Measurements from ENCODE around the gene KIAA1671. TPM values are rescaled to one million over a fixed set of nuclear protein-coding genes. Genes with fewer than 3 reads are reported as not detected.

Gene KIAA1671
- polyA plus RNA-seq, 4 donors, result 7.0 to 24.3 (median 14.7) TPM

- Histone ChIP-seq H3K27ac (ENCODE audit: low read depth in 1 of 3, low read length in 2 of 3) (no peak overlapping the region), H3K27me3 (ENCODE audit: control insufficient read depth in 3 of 3, insufficient read depth in 3 of 3, low read length in 3 of 3) (peaks cover 0 to 3% (median 3%) of the 10 kb centered on the region in 3 donors), H3K4me3 (ENCODE audit: low read depth in 1 of 3, low read length in 3 of 3) (no peak overlapping the region), H3K4me1 (ENCODE audit: control insufficient read depth in 3 of 3, insufficient read depth in 2 of 3, low read depth in 1 of 3, low read length in 2 of 3) (no peaks in the 10 kb centered on the region), H3K9me3 (ENCODE audit: control insufficient read depth in 2 of 2, insufficient read depth in 1 of 2, low read depth in 1 of 2, low read length in 1 of 2) (no peaks in the 10 kb centered on the region), H3K36me3 (ENCODE audit: control insufficient read depth in 3 of 3, insufficient read depth in 2 of 3, low read depth in 1 of 3, low read length in 3 of 3) (no peaks in the 10 kb centered on the region)
- no peak for DNase-seq
- FAIRE-seq, result no peak
- WGBS, 3 donors, result 89 to 91% (median 90%) methylated on average over 7 of the region's 7 CpGs
Observed at GRCh38 chr22:24947383-24947782, 5.1 kb upstream of the KIAA1671 start.

DNA sequence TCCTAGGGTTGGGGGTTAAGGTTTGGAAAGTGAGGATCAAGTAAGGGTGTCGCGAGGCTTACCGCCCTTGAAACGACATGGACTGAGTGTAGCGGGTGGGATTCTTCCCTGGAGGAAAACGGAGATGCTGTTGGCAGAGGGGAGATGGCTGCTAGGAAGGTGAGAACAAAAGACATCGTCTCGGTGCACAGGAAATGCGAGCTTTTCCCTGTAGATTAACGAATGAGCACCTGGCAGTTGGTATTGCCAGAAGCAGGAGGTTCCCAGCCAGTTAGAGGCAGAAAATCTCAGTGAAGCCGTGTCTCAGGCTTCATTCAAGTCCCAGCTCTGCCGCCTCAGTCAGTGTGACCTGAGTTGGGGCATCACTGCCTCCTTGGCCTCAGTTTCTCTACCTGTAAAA is 4.6 kb upstream of the KIAA1671 start:
- Histone ChIP-seq H3K9me3 (ENCODE audit: control insufficient read depth in 2 of 2, insufficient read depth in 1 of 2, low read depth in 1 of 2, low read length in 1 of 2) (no peaks in the 10 kb centered on the region), H3K36me3 (ENCODE audit: control insufficient read depth in 3 of 3, insufficient read depth in 2 of 3, low read depth in 1 of 3, low read length in 3 of 3) (no peaks in the 10 kb centered on the region), H3K4me1 (ENCODE audit: control insufficient read depth in 3 of 3, insufficient read depth in 2 of 3, low read depth in 1 of 3, low read length in 2 of 3) (no peaks in the 10 kb centered on the region), H3K4me3 (ENCODE audit: low read depth in 1 of 3, low read length in 3 of 3) (no peak overlapping the region), H3K27me3 (ENCODE audit: control insufficient read depth in 3 of 3, insufficient read depth in 3 of 3, low read length in 3 of 3) (peaks cover 0 to 5% (median 3%) of the 10 kb centered on the region in 3 donors), H3K27ac (ENCODE audit: low read depth in 1 of 3, low read length in 2 of 3) (no peak overlapping the region)
- WGBS, 3 donors, result 68 to 78% (median 74%) methylated on average over 12 of the region's 12 CpGs
- DNase-seq, result no peak
- FAIRE-seq, result no peak

GRCh38 chr22:24948356-24949202 is 3.9 kb upstream of the KIAA1671 start:
- FAIRE-seq (no peak), DNase-seq (no peak)
- no peaks in the 10 kb centered on the region for H3K36me3 ChIP-seq (ENCODE audit: control insufficient read depth in 3 of 3, insufficient read depth in 2 of 3, low read depth in 1 of 3, low read length in 3 of 3)
- peaks cover 0 to 8% (median 3%) of the 10 kb centered on the region in 3 donors for H3K27me3 ChIP-seq (ENCODE audit: control insufficient read depth in 3 of 3, insufficient read depth in 3 of 3, low read length in 3 of 3)
- H3K4me1 ChIP-seq (ENCODE audit: control insufficient read depth in 3 of 3, insufficient read depth in 2 of 3, low read depth in 1 of 3, low read length in 2 of 3), result no peaks in the 10 kb centered on the region
- 85 to 89% (median 89%) methylated on average over 13 of the region's 13 CpGs for WGBS, 3 donors
- H3K27ac ChIP-seq (ENCODE audit: low read depth in 1 of 3, low read length in 2 of 3), result no peak overlapping the region
- no peaks in the 10 kb centered on the region for H3K9me3 ChIP-seq (ENCODE audit: control insufficient read depth in 2 of 2, insufficient read depth in 1 of 2, low read depth in 1 of 2, low read length in 1 of 2)
- no peak overlapping the region for H3K4me3 ChIP-seq (ENCODE audit: low read depth in 1 of 3, low read length in 3 of 3)

- 30 to 46% (median 38%) methylated on average over 7 of the region's 7 CpGs for WGBS, 3 donors
- DNase-seq, result no peak
Observed at GRCh38 chr22:24950272-24950902, 2.1 kb upstream of the KIAA1671 start.

GRCh38 chr22:24952837-24953383 is 394 bp downstream of the KIAA1671 start:
- peaks cover 0 to 2% (median 0%) of the 10 kb centered on the region in 3 donors for H3K36me3 ChIP-seq (ENCODE audit: control insufficient read depth in 3 of 3, insufficient read depth in 2 of 3, low read depth in 1 of 3, low read length in 3 of 3)
- peak overlapping the region; percentile 67 to 93 (median 78) for H3K4me3 ChIP-seq (ENCODE audit: low read depth in 1 of 3, low read length in 3 of 3)
- H3K9me3 ChIP-seq (ENCODE audit: control insufficient read depth in 2 of 2, insufficient read depth in 1 of 2, low read depth in 1 of 2, low read length in 1 of 2), result no peaks in the 10 kb centered on the region
- no peak for FAIRE-seq
- H3K27me3 ChIP-seq (ENCODE audit: control insufficient read depth in 3 of 3, insufficient read depth in 3 of 3, low read length in 3 of 3), result peaks cover 0 to 8% (median 3%) of the 10 kb centered on the region in 3 donors
- WGBS, 3 donors, result 1% methylated on average over 28 to 35 of the region's 35 CpGs
- DNase-seq, result peak; percentile 76 to 83
- H3K27ac ChIP-seq (ENCODE audit: low read depth in 1 of 3, low read length in 2 of 3), result peak overlapping the region; percentile 89 to 97 (median 94)
- H3K4me1 ChIP-seq (ENCODE audit: control insufficient read depth in 3 of 3, insufficient read depth in 2 of 3, low read depth in 1 of 3, low read length in 2 of 3), result peaks cover 0 to 19% (median 0%) of the 10 kb centered on the region in 3 donors

More at GRCh38 chr22:24950272-24950902, 2.1 kb upstream of the KIAA1671 start:
- Histone ChIP-seq H3K4me3 (ENCODE audit: low read depth in 1 of 3, low read length in 3 of 3) (no peak overlapping the region), H3K4me1 (ENCODE audit: control insufficient read depth in 3 of 3, insufficient read depth in 2 of 3, low read depth in 1 of 3, low read length in 2 of 3) (peaks cover 0 to 17% (median 0%) of the 10 kb centered on the region in 3 donors), H3K36me3 (ENCODE audit: control insufficient read depth in 3 of 3, insufficient read depth in 2 of 3, low read depth in 1 of 3, low read length in 3 of 3) (no peaks in the 10 kb centered on the region), H3K27ac (ENCODE audit: low read depth in 1 of 3, low read length in 2 of 3) (no peak overlapping the region), H3K27me3 (ENCODE audit: control insufficient read depth in 3 of 3, insufficient read depth in 3 of 3, low read length in 3 of 3) (peaks cover 0 to 8% (median 3%) of the 10 kb centered on the region in 3 donors), H3K9me3 (ENCODE audit: control insufficient read depth in 2 of 2, insufficient read depth in 1 of 2, low read depth in 1 of 2, low read length in 1 of 2) (no peaks in the 10 kb centered on the region)
- FAIRE-seq, result no peak

DNA sequence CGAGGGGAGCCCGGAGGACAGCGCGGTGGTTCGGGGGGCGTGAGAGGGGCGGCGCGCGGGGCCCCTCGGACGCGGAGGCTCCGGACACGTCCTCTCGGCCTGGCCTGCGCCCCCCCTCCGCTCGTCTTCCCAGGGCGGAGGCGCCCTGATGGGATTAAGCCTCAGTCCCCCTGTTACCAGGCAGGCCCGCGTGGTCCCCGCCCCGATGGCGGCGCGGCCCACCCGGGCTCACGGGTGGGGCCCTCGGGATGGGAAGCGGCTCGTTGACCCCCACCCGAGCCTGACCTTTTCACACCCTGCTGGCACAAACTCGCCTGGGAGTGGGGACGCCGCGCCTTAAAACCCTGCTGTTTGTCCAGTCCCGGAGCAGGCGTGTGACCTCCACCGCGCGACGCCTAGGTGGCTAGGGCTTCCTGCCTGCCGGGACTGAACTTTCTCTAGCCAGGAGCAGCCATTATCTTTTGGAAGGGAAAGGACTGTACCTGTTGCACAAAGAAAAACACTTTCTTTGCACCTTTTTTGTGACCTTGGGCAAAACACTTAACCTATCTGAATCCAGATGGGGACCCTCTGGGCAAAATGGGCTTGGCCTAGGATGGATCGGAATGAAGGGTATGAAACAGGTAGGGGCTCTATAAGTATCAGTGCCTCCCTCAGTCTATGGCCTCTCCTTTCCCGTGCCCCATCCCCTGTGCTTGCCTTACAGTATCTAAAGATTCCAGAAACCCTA is 1.0 kb downstream of the KIAA1671 start:
- Histone ChIP-seq H3K36me3 (ENCODE audit: control insufficient read depth in 3 of 3, insufficient read depth in 2 of 3, low read depth in 1 of 3, low read length in 3 of 3) (peaks cover 0 to 2% (median 0%) of the 10 kb centered on the region in 3 donors), H3K27ac (ENCODE audit: low read depth in 1 of 3, low read length in 2 of 3) (peak overlapping the region; percentile 89 to 97 (median 94)), H3K4me3 (ENCODE audit: low read depth in 1 of 3, low read length in 3 of 3) (peak overlapping the region; percentile 67 to 93 (median 78)), H3K4me1 (ENCODE audit: control insufficient read depth in 3 of 3, insufficient read depth in 2 of 3, low read depth in 1 of 3, low read length in 2 of 3) (peaks cover 0 to 19% (median 0%) of the 10 kb centered on the region in 3 donors), H3K27me3 (ENCODE audit: control insufficient read depth in 3 of 3, insufficient read depth in 3 of 3, low read length in 3 of 3) (peaks cover 0 to 8% (median 0%) of the 10 kb centered on the region in 3 donors), H3K9me3 (ENCODE audit: control insufficient read depth in 2 of 2, insufficient read depth in 1 of 2, low read depth in 1 of 2, low read length in 1 of 2) (no peaks in the 10 kb centered on the region)
- no peak for FAIRE-seq
- 3 to 7% (median 6%) methylated on average over 30 to 47 of the region's 47 CpGs for WGBS, 3 donors
- peak; percentile 48 to 65 for DNase-seq

- DNase-seq (peak; percentile 38 to 54), FAIRE-seq (no peak)
- peaks cover 0 to 8% (median 0%) of the 10 kb centered on the region in 3 donors for H3K27me3 ChIP-seq (ENCODE audit: control insufficient read depth in 3 of 3, insufficient read depth in 3 of 3, low read length in 3 of 3)
- peak overlapping the region in 2 of 3 donors; percentile 78 to 93 for H3K4me3 ChIP-seq (ENCODE audit: low read depth in 1 of 3, low read length in 3 of 3)
- H3K27ac ChIP-seq (ENCODE audit: low read depth in 1 of 3, low read length in 2 of 3), result peak overlapping the region; percentile 89 to 97 (median 94)
- H3K36me3 ChIP-seq (ENCODE audit: control insufficient read depth in 3 of 3, insufficient read depth in 2 of 3, low read depth in 1 of 3, low read length in 3 of 3), result peaks cover 0 to 2% (median 0%) of the 10 kb centered on the region in 3 donors
- H3K4me1 ChIP-seq (ENCODE audit: control insufficient read depth in 3 of 3, insufficient read depth in 2 of 3, low read depth in 1 of 3, low read length in 2 of 3), result peaks cover 0 to 19% (median 0%) of the 10 kb centered on the region in 3 donors
- 8 to 30% (median 20%) methylated on average over 4 of the region's 4 CpGs for WGBS, 3 donors
- no peaks in the 10 kb centered on the region for H3K9me3 ChIP-seq (ENCODE audit: control insufficient read depth in 2 of 2, insufficient read depth in 1 of 2, low read depth in 1 of 2, low read length in 1 of 2)
Observed at GRCh38 chr22:24954114-24954463, 1.6 kb downstream of the KIAA1671 start.

- H3K27me3 ChIP-seq (ENCODE audit: control insufficient read depth in 3 of 3, insufficient read depth in 3 of 3, low read length in 3 of 3), result peaks cover 0 to 8% (median 0%) of the 10 kb centered on the region in 3 donors
- H3K27ac ChIP-seq (ENCODE audit: low read depth in 1 of 3, low read length in 2 of 3), result peak overlapping the region in 1 of 3 donors; percentile 97
- H3K4me3 ChIP-seq (ENCODE audit: low read depth in 1 of 3, low read length in 3 of 3), result peak overlapping the region in 1 of 3 donors; percentile 78
- FAIRE-seq, result no peak
- H3K4me1 ChIP-seq (ENCODE audit: control insufficient read depth in 3 of 3, insufficient read depth in 2 of 3, low read depth in 1 of 3, low read length in 2 of 3), result peaks cover 0 to 19% (median 0%) of the 10 kb centered on the region in 3 donors
- H3K9me3 ChIP-seq (ENCODE audit: control insufficient read depth in 2 of 2, insufficient read depth in 1 of 2, low read depth in 1 of 2, low read length in 1 of 2), result no peaks in the 10 kb centered on the region
- no peak for DNase-seq
- peaks cover 0 to 2% (median 0%) of the 10 kb centered on the region in 3 donors for H3K36me3 ChIP-seq (ENCODE audit: control insufficient read depth in 3 of 3, insufficient read depth in 2 of 3, low read depth in 1 of 3, low read length in 3 of 3)
- 66 to 81% (median 77%) methylated on average over 8 of the region's 8 CpGs for WGBS, 3 donors
Observed at GRCh38 chr22:24954856-24955255, 2.3 kb downstream of the KIAA1671 start.

All from small intestine (tissue), 7 donors.